ENCODE measurements around the gene MGMT. TPM values are rescaled to one million over a fixed set of nuclear protein-coding genes. Genes with fewer than 3 reads are reported as not detected.
A peak's percentile ranks its signal among the peaks of the same experiment; 100 is the strongest.

The MGMT gene
- total RNA-seq, 2 donors from 2014 or later = 28.6 to 33.7 TPM

DNA sequence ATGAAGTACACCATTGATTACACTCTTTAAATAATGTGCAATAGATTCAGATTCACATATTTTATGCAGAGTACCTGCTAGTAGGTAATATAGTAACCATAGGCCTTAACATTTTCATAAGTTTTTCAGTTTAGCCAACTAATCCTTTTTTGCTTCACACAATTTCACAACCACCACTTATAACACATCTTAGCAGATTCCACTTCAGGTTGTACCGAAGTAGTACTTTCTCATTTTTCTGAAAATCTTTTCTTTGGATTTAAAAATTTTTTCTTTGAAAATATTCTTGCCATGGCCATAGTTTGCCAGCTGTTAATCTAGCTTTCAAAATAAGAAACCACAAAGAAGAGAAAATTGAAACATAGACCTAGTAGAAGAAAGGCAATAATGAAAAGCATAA, 203.1 kb downstream of the MGMT start:
- WGBS, 2 experiments (ENCODE audit: insufficient coverage in 1 of 2, insufficient read length in 1 of 2) = 83 to 94% methylated on average over 1 of the region's 1 CpG
- peaks cover 34% of the 10 kb centered on the region for H3K9me3 Mint-ChIP-seq
- no peaks in the 10 kb centered on the region for H3K27me3 Mint-ChIP-seq (ENCODE audit: insufficient read depth)
- no peaks in the 10 kb centered on the region for H3K4me1 ChIP-seq (ENCODE audit: control insufficient read depth, insufficient read depth, low read length)
- no peak overlapping the region for H3K4me3 ChIP-seq (ENCODE audit: low read length)
- no peak overlapping the region for H3K27ac Mint-ChIP-seq
- TF ChIP-seq, protein P1, sequence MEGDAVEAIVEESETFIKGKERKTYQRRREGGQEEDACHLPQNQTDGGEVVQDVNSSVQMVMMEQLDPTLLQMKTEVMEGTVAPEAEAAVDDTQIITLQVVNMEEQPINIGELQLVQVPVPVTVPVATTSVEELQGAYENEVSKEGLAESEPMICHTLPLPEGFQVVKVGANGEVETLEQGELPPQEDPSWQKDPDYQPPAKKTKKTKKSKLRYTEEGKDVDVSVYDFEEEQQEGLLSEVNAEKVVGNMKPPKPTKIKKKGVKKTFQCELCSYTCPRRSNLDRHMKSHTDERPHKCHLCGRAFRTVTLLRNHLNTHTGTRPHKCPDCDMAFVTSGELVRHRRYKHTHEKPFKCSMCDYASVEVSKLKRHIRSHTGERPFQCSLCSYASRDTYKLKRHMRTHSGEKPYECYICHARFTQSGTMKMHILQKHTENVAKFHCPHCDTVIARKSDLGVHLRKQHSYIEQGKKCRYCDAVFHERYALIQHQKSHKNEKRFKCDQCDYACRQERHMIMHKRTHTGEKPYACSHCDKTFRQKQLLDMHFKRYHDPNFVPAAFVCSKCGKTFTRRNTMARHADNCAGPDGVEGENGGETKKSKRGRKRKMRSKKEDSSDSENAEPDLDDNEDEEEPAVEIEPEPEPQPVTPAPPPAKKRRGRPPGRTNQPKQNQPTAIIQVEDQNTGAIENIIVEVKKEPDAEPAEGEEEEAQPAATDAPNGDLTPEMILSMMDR (conservative IDR thresholded peaks at IDR 0.05) = no peak
- peaks cover 16% of the 10 kb centered on the region for H3K9me3 ChIP-seq (ENCODE audit: control insufficient read depth, low read length)
- no peaks in the 10 kb centered on the region for H3K36me3 ChIP-seq (ENCODE audit: control insufficient read depth, insufficient read depth, low read length)
- no peak overlapping the region for H3K27ac ChIP-seq (ENCODE audit: low read depth, low read length)
- peaks cover 41% of the 10 kb centered on the region for H3K36me3 Mint-ChIP-seq (ENCODE audit: low read depth)
- H3K4me3 Mint-ChIP-seq = no peak overlapping the region
- no peaks in the 10 kb centered on the region for H3K27me3 ChIP-seq (ENCODE audit: control insufficient read depth, insufficient read depth, low read length, poor library complexity, severe bottlenecking)
- H3K9ac ChIP-seq (ENCODE audit: extremely low read depth, low read length, poor library complexity, severe bottlenecking) = no peak overlapping the region
- DNase-seq = no peak
- H3K4me1 Mint-ChIP-seq = no peaks in the 10 kb centered on the region

DNA sequence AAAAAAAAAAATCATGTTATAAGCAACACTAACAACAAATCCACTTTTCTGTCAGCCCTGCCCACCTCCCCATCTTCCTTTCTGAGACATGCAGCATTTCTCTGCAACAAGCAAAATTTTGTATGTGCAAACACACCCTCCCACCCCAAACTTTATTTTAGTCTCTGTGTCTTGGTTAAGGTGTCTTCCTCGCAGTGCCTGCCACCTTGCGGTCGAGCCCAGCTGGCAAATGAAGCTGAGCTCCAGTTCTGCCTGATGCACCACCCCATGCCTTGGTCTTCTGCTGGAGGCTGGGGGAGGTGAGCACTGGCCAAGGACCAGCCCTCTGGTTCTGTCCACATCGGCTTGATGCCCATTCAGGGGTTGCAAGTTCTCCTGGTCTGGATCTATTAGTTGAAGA, 206.3 kb downstream of the MGMT start:
- Mint-ChIP-seq H3K27ac (no peak overlapping the region), H3K9me3 (peaks cover 29% of the 10 kb centered on the region), H3K4me1 (no peaks in the 10 kb centered on the region), H3K27me3 (ENCODE audit: insufficient read depth) (no peaks in the 10 kb centered on the region), H3K4me3 (no peak overlapping the region), H3K36me3 (ENCODE audit: low read depth) (peaks cover 21% of the 10 kb centered on the region)
- no peak overlapping the region for H3K9ac ChIP-seq (ENCODE audit: extremely low read depth, low read length, poor library complexity, severe bottlenecking)
- no peak overlapping the region for H3K27ac ChIP-seq (ENCODE audit: low read depth, low read length)
- H3K27me3 ChIP-seq (ENCODE audit: control insufficient read depth, insufficient read depth, low read length, poor library complexity, severe bottlenecking) = no peaks in the 10 kb centered on the region
- H3K4me3 ChIP-seq (ENCODE audit: low read length) = no peak overlapping the region
- H3K36me3 ChIP-seq (ENCODE audit: control insufficient read depth, insufficient read depth, low read length) = no peaks in the 10 kb centered on the region
- peaks cover 16% of the 10 kb centered on the region for H3K9me3 ChIP-seq (ENCODE audit: control insufficient read depth, low read length)
- no peaks in the 10 kb centered on the region for H3K4me1 ChIP-seq (ENCODE audit: control insufficient read depth, insufficient read depth, low read length)
- DNase-seq = no peak
- WGBS, 2 experiments (ENCODE audit: insufficient coverage in 1 of 2, insufficient read length in 1 of 2) = 90% methylated on average over 2 to 4 of the region's 4 CpGs
- TF ChIP-seq, protein P1 (conservative IDR thresholded peaks at IDR 0.05) = peak; percentile 45

DNA sequence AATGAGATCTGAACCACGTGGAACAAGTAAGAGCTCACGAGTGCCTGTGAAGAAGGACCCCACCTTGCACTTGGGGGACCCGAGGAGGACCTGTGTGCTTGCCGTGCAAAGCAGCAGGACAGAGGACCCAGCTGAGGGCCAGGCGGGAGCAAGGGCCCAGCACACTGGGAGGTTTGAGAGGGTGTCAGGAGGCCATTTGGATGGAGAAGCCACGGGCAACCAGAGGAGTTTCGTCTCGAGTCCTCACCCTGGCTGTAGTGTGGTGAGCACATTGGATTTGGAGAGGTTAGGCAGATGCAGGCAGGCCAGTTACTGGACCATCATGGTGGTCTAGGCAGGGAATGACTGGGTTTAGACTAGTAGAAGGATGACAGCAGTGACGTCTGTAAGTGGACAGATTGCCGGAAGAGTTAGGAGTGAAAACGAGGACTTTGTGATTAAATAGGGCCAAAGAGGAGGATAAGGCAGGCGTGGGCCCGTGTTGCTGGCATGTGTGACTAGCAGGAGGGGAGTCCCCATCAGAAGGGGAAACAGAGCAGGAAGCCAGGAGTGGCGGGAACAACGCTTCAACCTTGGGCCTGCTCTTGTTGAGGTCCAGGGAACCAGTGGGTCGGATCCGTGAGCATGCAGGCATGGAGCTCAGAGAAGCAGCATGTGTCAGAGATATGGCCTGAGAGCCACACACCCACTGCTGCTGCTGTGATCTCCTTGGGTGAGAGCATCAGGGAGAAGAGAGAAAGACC, 208.2 kb downstream of the MGMT start:
- WGBS, 2 experiments (ENCODE audit: insufficient coverage in 1 of 2, insufficient read length in 1 of 2) = 88 to 93% methylated on average over 11 to 17 of the region's 17 CpGs
- Histone ChIP-seq H3K36me3 (ENCODE audit: control insufficient read depth, insufficient read depth, low read length) (no peaks in the 10 kb centered on the region), H3K27ac (ENCODE audit: low read depth, low read length) (no peak overlapping the region), H3K4me1 (ENCODE audit: control insufficient read depth, insufficient read depth, low read length) (no peaks in the 10 kb centered on the region), H3K9me3 (ENCODE audit: control insufficient read depth, low read length) (peaks cover 11% of the 10 kb centered on the region), H3K9ac (ENCODE audit: extremely low read depth, low read length, poor library complexity, severe bottlenecking) (no peak overlapping the region), H3K27me3 (ENCODE audit: control insufficient read depth, insufficient read depth, low read length, poor library complexity, severe bottlenecking) (no peaks in the 10 kb centered on the region), H3K4me3 (ENCODE audit: low read length) (no peak overlapping the region)
- no peaks in the 10 kb centered on the region for H3K27me3 Mint-ChIP-seq (ENCODE audit: insufficient read depth)
- TF ChIP-seq, protein P1 (conservative IDR thresholded peaks at IDR 0.05) = no peak
- no peaks in the 10 kb centered on the region for H3K4me1 Mint-ChIP-seq
- H3K4me3 Mint-ChIP-seq = no peak overlapping the region
- peak overlapping the region; percentile 35 for H3K27ac Mint-ChIP-seq
- no peak for DNase-seq
- H3K9me3 Mint-ChIP-seq = peaks cover 18% of the 10 kb centered on the region
- peaks cover 12% of the 10 kb centered on the region for H3K36me3 Mint-ChIP-seq (ENCODE audit: low read depth)

Measured in endodermal cell (in vitro differentiated cells).